GM12801 (cell line): ENCODE data around the gene ZNHIT6.

Experiments used
- TF ChIP-seq, protein P1 (sequence below): IDR thresholded peaks from one replicate; pipeline ENCODE4 v1.5.1; 2011; ENCODE audit warnings: control low read depth; ENCODE audit not compliant: insufficient read length; ENCODE audit errors: extremely low read depth

The ZNHIT6 gene

DNA sequence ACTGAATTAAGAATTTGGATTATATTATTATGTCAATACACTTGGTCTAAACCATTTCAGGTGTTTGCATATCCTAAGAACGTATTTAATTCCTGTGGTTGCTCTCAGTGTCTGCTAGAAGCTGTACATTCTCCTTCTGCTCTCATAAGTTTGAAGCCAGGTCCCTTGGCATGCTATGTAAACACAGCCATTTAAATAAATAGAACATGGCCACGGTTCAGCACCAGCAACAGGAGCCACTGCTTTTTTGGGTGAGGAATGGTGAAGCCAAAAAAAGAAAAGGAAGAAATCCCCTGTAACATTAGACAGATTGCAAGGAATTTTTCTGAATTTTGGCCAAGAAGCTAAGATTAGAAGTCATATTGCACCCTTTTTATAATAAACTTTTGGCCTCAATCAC is 108.6 kb downstream of the ZNHIT6 start:
- TF ChIP-seq, protein P1, sequence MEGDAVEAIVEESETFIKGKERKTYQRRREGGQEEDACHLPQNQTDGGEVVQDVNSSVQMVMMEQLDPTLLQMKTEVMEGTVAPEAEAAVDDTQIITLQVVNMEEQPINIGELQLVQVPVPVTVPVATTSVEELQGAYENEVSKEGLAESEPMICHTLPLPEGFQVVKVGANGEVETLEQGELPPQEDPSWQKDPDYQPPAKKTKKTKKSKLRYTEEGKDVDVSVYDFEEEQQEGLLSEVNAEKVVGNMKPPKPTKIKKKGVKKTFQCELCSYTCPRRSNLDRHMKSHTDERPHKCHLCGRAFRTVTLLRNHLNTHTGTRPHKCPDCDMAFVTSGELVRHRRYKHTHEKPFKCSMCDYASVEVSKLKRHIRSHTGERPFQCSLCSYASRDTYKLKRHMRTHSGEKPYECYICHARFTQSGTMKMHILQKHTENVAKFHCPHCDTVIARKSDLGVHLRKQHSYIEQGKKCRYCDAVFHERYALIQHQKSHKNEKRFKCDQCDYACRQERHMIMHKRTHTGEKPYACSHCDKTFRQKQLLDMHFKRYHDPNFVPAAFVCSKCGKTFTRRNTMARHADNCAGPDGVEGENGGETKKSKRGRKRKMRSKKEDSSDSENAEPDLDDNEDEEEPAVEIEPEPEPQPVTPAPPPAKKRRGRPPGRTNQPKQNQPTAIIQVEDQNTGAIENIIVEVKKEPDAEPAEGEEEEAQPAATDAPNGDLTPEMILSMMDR: no peak
